MM.1S (cell line): ENCODE data around the gene CAV3.

Experiments
- DNase-seq: peaks from one replicate; pipeline ENCODE4 v3.0.0-alpha.2; 2015
- H2AFZ ChIP-seq: fragments of 300-600 bp; sonication (generic); 2 replicates; pipeline ENCODE4 v1.6.0; 2016; ENCODE audit warnings: antibody characterized with exemption, low read length
- H3F3A ChIP-seq: fragments of 300-600 bp; sonication (generic); 2 replicates; pipeline ENCODE4 v1.6.1; 2016; ENCODE audit warnings: mild to moderate bottlenecking, antibody characterized with exemption, low read length, moderate library complexity, mixed read lengths; ENCODE audit not compliant: insufficient read depth
- H3K27ac ChIP-seq: fragments of 300-600 bp; sonication (generic); 2 replicates; pipeline ENCODE4 v1.5.1; 2016; ENCODE audit warnings: mild to moderate bottlenecking, low read length
- H3K27me3 ChIP-seq: fragments of 300-600 bp; sonication (generic); replicated peaks from 2 replicates; pipeline ENCODE4 v1.6.0; 2016; ENCODE audit warnings: low read length; ENCODE audit not compliant: insufficient read depth
- H3K36me3 ChIP-seq: fragments of 300-600 bp; sonication (generic); replicated peaks from 2 replicates; pipeline ENCODE4 v1.6.1; 2016; ENCODE audit warnings: mild to moderate bottlenecking, low read length, mixed read lengths; ENCODE audit not compliant: insufficient read depth
- H3K4me1 ChIP-seq: fragments of 300-600 bp; sonication (generic); 2 replicates; pipeline ENCODE4 v1.6.1; 2016; ENCODE audit warnings: low read length, mixed read lengths
- H3K4me2 ChIP-seq: fragments of 300-600 bp; sonication (generic); 2 replicates; pipeline ENCODE4 v1.6.0; 2016; ENCODE audit warnings: low read depth, low read length
- H3K4me3 ChIP-seq: fragments of 300-600 bp; sonication (generic); 2 replicates; pipeline ENCODE4 v1.5.1; 2016; ENCODE audit warnings: low read length, mixed read lengths
- H3K79me2 ChIP-seq: fragments of 300-600 bp; sonication (generic); 2 replicates; pipeline ENCODE4 v1.6.1; 2016; ENCODE audit warnings: mixed run types, low read length, mixed read lengths
- H3K9ac ChIP-seq: fragments of 300-600 bp; sonication (generic); 2 replicates; pipeline ENCODE4 v1.6.1; 2016; ENCODE audit warnings: low read length, mixed read lengths
- H3K9me2 ChIP-seq: fragments of 300-600 bp; sonication (generic); replicated peaks from 2 replicates; pipeline ENCODE4 v1.6.1; 2016; ENCODE audit warnings: mild to moderate bottlenecking, low read length, mixed read lengths; ENCODE audit not compliant: insufficient read depth
- H3K9me3 ChIP-seq: fragments of 300-600 bp; sonication (generic); replicated peaks from 2 replicates; pipeline ENCODE4 v1.6.1; 2016; ENCODE audit warnings: mild to moderate bottlenecking, low read length, mixed read lengths; ENCODE audit not compliant: insufficient read depth
- H4K20me1 ChIP-seq: fragments of 300-600 bp; sonication (generic); 2 replicates; pipeline ENCODE4 v1.6.1; 2016; ENCODE audit warnings: mild to moderate bottlenecking, low read length, moderate library complexity, mixed read lengths; ENCODE audit not compliant: insufficient read depth
- CTCF ChIP-seq: fragments of 300-600 bp; sonication (generic); IDR thresholded peaks from 2 replicates; pipeline ENCODE4 v1.5.1; 2016; ENCODE audit warnings: antibody characterized with exemption, low read length, mixed read lengths
- EZH2 ChIP-seq: fragments of 300-600 bp; sonication (generic); optimal IDR thresholded peaks from 2 replicates; pipeline ENCODE3; 2017; ENCODE audit warnings: low read depth, mild to moderate bottlenecking, antibody characterized with exemption, low read length, mixed read lengths
- EZH2phosphoT487 ChIP-seq: fragments of 300-600 bp; sonication (generic); IDR thresholded peaks from 2 replicates; pipeline ENCODE4 v1.6.1; 2018; ENCODE audit warnings: antibody characterized with exemption, low read length

CAV3 gene

GRCh38 chr3:8769088-8769822 lies 35.7 kb downstream of the CAV3 start, which contains the start of gene OXTR:
Gene OXTR (minus strand): TSS chr3:8769613. CDS start chr3:8768187, 1,426 bp downstream.
- TF ChIP-seq EZH2 = no peak
- peak; percentile 99 for TF ChIP-seq CTCF
- no peak within 1 kb of the TSS for H3K27ac ChIP-seq

GRCh38 chr3:8773941-8774542 lies 40.4 kb downstream of the CAV3 start:
- no peaks in the 10 kb centered on the region for H3K27me3 ChIP-seq
- no peaks in the 10 kb centered on the region for H3K9me3 ChIP-seq
- DNase-seq = no peak
- H4K20me1 ChIP-seq = no peaks in the 10 kb centered on the region
- H3F3A ChIP-seq = no peaks in the 10 kb centered on the region
- H3K36me3 ChIP-seq = no peaks in the 10 kb centered on the region
- no peak overlapping the region for H3K9ac ChIP-seq
- H3K9me2 ChIP-seq = no peaks in the 10 kb centered on the region
- TF ChIP-seq CTCF = no peak
- no peak for TF ChIP-seq EZH2phosphoT487
- no peak for TF ChIP-seq EZH2
- no peak overlapping the region for H3K4me2 ChIP-seq
- H3K79me2 ChIP-seq = no peaks in the 10 kb centered on the region
- H2AFZ ChIP-seq = no peak overlapping the region
- no peaks in the 10 kb centered on the region for H3K4me1 ChIP-seq
- H3K4me3 ChIP-seq = no peak overlapping the region
- H3K27ac ChIP-seq = no peak overlapping the region

More at GRCh38 chr3:8769088-8769822, 35.7 kb downstream of the CAV3 start, which contains the start of gene OXTR:
- no peak within 1 kb of the TSS; the same call in 1 of the 2 replicates for H3K9ac ChIP-seq
- H3K9me3 ChIP-seq = no peaks in the 10 kb centered on the region
- no peaks in the 10 kb centered on the region for H3K36me3 ChIP-seq
- peak within 1 kb of the TSS; percentile 59 for H3K4me3 ChIP-seq
- no peaks in the 10 kb centered on the region for H4K20me1 ChIP-seq
- no peaks in the 10 kb centered on the region for H3K27me3 ChIP-seq
- H3K4me2 ChIP-seq = peak within 1 kb of the TSS; percentile 90
- H3K79me2 ChIP-seq = no peaks in the 10 kb centered on the region
- H3K4me1 ChIP-seq = no peaks in the 10 kb centered on the region
- peak; percentile 65 for DNase-seq
- H2AFZ ChIP-seq = peak within 1 kb of the TSS; percentile 45
- H3K9me2 ChIP-seq = no peaks in the 10 kb centered on the region
- H3F3A ChIP-seq = no peaks in the 10 kb centered on the region

DNA sequence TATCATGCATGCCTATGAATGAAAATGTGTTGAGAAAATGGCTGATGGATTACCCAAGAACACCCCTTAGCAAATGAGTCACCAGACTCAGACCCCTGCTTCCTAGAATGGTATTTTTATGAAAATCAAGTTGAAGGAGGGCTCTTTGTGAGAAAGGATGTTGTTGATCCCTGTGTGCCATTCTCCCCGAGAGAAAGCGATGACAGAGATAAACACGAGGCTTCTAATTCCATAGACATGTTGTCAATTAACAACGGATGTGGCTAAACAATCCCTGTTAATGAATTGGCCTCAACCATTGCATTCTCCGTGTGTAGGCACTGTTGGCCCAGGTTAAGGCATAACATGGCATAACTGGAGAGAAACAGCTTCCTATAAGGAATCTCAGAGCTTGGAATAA lies 41.6 kb downstream of the CAV3 start:
- H3K27me3 ChIP-seq = no peaks in the 10 kb centered on the region
- TF ChIP-seq EZH2phosphoT487 (no peak), EZH2 (no peak), CTCF (no peak)
- H3K4me2 ChIP-seq = no peak overlapping the region
- H3K4me1 ChIP-seq = no peaks in the 10 kb centered on the region
- no peak overlapping the region for H3K27ac ChIP-seq
- no peak for DNase-seq
- H4K20me1 ChIP-seq = no peaks in the 10 kb centered on the region
- no peak overlapping the region for H2AFZ ChIP-seq
- H3K9me2 ChIP-seq = no peaks in the 10 kb centered on the region
- H3F3A ChIP-seq = no peaks in the 10 kb centered on the region
- H3K36me3 ChIP-seq = no peaks in the 10 kb centered on the region
- no peak overlapping the region for H3K4me3 ChIP-seq
- H3K9ac ChIP-seq = no peak overlapping the region
- H3K79me2 ChIP-seq = no peaks in the 10 kb centered on the region
- no peaks in the 10 kb centered on the region for H3K9me3 ChIP-seq
